ENCODE data around the gene TOMM70. TPM values are rescaled to one million over a fixed set of nuclear protein-coding genes. Genes with fewer than 3 reads are reported as not detected.

Gene TOMM70
- total and polyA plus RNA-seq, 2 of the 13 experiments (the other 11 are each of a cell fraction or from before 2014, with no cell fraction given) = 27.0 to 77.2 TPM

DNA sequence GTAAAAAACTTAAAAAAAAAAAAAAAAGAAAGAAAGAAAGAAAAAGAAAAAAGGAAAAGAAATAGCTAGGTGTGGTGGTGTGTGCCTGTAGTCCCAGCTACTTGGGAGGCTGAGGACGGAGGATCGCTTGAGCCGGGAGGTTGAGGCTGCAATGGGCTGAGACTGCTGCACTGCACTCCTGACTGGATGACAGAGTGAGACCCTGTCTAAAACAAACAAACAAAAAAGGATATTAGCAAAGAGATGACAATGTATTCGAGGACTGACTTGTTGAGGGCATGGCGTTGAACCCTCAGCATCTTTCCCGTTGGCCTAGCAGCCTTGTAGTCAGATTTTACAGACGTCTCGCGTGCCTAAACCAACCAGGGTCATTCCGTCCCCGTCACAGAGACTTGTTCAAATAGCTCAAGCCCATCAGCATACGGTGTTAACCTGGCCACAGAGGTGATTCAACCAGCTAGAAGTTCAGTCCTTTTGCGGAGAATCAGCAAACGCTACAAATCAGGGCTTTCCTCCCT is 66.9 kb downstream of the TOMM70 start (continued):
- TF ChIP-seq, protein P1, sequence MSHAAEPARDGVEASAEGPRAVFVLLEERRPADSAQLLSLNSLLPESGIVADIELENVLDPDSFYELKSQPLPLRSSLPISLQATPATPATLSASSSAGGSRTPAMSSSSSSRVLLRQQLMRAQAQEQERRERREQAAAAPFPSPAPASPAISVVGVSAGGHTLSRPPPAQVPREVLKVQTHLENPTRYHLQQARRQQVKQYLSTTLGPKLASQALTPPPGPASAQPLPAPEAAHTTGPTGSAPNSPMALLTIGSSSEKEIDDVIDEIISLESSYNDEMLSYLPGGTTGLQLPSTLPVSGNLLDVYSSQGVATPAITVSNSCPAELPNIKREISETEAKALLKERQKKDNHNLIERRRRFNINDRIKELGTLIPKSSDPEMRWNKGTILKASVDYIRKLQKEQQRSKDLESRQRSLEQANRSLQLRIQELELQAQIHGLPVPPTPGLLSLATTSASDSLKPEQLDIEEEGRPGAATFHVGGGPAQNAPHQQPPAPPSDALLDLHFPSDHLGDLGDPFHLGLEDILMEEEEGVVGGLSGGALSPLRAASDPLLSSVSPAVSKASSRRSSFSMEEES (CRISPR knock-in tag; IDR thresholded peaks at IDR 0.05) = peak; percentile 8; the same call in 1 of the 2 replicates
- TF ChIP-seq MEIS2 (CRISPR knock-in tag; IDR thresholded peaks at IDR 0.05) (no peak), ZNF580 (CRISPR knock-in tag; IDR thresholded peaks at IDR 0.05; ENCODE audit: borderline replicate concordance, low read depth) (0 out of 2 replicates have a peak, but pooled peaks have one; percentile 51), HDAC1 (CRISPR knock-in tag; IDR thresholded peaks at IDR 0.05) (peak; percentile 5; the same call in 1 of the 2 replicates), LCORL (IDR thresholded peaks at IDR 0.05) (no peak), LCORL (CRISPR knock-in tag; IDR thresholded peaks at IDR 0.05) (peak; percentile 40; the same call in 1 of the 2 replicates), ZNF496 (CRISPR knock-in tag; IDR thresholded peaks at IDR 0.05; ENCODE audit: insufficient replicate concordance) (no peak), HOXD1 (CRISPR knock-in tag; IDR thresholded peaks at IDR 0.05) (no peak), ZMYM2 (CRISPR knock-in tag; IDR thresholded peaks at IDR 0.05) (0 out of 2 replicates have a peak, but pooled peaks have one; percentile 54), KDM1A (CRISPR knock-in tag; IDR thresholded peaks at IDR 0.05) (peak; percentile 29; the same call in 1 of the 2 replicates), TP53 (CRISPR knock-in tag; conservative IDR thresholded peaks at IDR 0.05) (no peak), TBX2 (CRISPR knock-in tag; IDR thresholded peaks at IDR 0.05; ENCODE audit: borderline replicate concordance) (no peak), ZNF546 (CRISPR knock-in tag; conservative IDR thresholded peaks at IDR 0.05) (no peak), ZNF124 (CRISPR knock-in tag; IDR thresholded peaks at IDR 0.05) (no peak), NR3C1 (CRISPR knock-in tag; IDR thresholded peaks at IDR 0.05) (no peak), TAF1 (CRISPR knock-in tag; IDR thresholded peaks at IDR 0.05) (no peak), SAFB2 (CRISPR knock-in tag; IDR thresholded peaks at IDR 0.05; ENCODE audit: borderline replicate concordance, low read depth) (no peak), SMAD9 (CRISPR knock-in tag; IDR thresholded peaks at IDR 0.05) (no peak), ZBTB25 (CRISPR knock-in tag; IDR thresholded peaks at IDR 0.05) (no peak), ZFP62 (CRISPR knock-in tag; IDR thresholded peaks at IDR 0.05) (no peak), SCMH1 (CRISPR knock-in tag; IDR thresholded peaks at IDR 0.05; ENCODE audit: borderline replicate concordance) (no peak), MYC (CRISPR knock-in tag; IDR thresholded peaks at IDR 0.05; ENCODE audit: borderline replicate concordance) (no peak), ZNF414 (CRISPR knock-in tag; IDR thresholded peaks at IDR 0.05) (peak; percentile 36; the same call in 1 of the 2 replicates), GFI1 (CRISPR knock-in tag; IDR thresholded peaks at IDR 0.05; ENCODE audit: borderline replicate concordance) (no peak), MIXL1 (CRISPR knock-in tag; IDR thresholded peaks at IDR 0.05) (no peak)
- TF ChIP-seq, protein P2, sequence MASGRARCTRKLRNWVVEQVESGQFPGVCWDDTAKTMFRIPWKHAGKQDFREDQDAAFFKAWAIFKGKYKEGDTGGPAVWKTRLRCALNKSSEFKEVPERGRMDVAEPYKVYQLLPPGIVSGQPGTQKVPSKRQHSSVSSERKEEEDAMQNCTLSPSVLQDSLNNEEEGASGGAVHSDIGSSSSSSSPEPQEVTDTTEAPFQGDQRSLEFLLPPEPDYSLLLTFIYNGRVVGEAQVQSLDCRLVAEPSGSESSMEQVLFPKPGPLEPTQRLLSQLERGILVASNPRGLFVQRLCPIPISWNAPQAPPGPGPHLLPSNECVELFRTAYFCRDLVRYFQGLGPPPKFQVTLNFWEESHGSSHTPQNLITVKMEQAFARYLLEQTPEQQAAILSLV (CRISPR knock-in tag; IDR thresholded peaks at IDR 0.05; ENCODE audit: borderline replicate concordance) = no peak
- TF ChIP-seq, protein P3, sequence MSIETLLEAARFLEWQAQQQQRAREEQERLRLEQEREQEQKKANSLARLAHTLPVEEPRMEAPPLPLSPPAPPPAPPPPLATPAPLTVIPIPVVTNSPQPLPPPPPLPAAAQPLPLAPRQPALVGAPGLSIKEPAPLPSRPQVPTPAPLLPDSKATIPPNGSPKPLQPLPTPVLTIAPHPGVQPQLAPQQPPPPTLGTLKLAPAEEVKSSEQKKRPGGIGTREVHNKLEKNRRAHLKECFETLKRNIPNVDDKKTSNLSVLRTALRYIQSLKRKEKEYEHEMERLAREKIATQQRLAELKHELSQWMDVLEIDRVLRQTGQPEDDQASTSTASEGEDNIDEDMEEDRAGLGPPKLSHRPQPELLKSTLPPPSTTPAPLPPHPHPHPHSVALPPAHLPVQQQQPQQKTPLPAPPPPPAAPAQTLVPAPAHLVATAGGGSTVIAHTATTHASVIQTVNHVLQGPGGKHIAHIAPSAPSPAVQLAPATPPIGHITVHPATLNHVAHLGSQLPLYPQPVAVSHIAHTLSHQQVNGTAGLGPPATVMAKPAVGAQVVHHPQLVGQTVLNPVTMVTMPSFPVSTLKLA (IDR thresholded peaks at IDR 0.05) = no peak
